Measurements from ENCODE around the gene GRAP2.

GRAP2 gene

DNA sequence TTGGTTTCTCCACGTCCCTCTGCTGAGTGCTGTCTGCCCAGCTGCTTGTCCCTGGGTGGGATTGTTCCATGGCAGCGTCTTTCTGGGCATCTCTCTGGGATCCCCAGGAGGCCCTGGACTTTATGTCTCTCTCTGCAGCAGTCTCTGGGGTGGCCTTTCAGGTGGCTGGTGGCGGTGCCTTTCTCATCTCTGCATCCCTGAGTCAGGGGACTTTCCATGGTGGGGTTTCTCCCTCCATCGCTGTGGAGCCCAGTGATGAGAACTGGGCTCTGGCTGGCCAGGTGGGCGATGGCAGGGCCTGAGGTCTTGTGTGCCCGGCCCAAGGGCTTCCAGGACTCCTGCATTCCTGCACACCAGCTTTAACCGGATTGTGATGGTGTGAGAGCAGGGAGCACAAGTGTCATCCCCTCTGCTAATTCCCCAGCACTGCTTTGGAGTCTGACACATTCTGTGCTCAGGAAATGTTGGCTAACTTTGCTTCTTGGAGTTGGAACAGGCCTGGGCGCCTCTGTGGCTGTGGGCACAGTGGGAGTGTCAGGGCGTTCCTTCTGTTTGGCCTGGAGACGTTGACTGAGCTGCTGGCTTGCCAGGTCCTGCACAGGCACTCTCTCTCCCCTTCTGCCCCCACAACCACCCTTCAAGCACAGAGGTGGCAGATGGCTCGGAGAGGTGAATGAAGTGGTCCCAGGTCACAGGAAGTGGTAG lies 121.8 kb downstream of the GRAP2 start:
- no peak for DNase-seq

Measured in NCI-H345 (cell line).